ENCODE results near the gene FMN2. TPM values are rescaled to one million over a fixed set of nuclear protein-coding genes. Genes with fewer than 3 reads are reported as not detected.

The FMN2 gene
- total and polyA plus RNA-seq, 2 donors (not counting 1 experiment from before 2014, with no cell fraction given) = 8.0 to 13.7 TPM

DNA sequence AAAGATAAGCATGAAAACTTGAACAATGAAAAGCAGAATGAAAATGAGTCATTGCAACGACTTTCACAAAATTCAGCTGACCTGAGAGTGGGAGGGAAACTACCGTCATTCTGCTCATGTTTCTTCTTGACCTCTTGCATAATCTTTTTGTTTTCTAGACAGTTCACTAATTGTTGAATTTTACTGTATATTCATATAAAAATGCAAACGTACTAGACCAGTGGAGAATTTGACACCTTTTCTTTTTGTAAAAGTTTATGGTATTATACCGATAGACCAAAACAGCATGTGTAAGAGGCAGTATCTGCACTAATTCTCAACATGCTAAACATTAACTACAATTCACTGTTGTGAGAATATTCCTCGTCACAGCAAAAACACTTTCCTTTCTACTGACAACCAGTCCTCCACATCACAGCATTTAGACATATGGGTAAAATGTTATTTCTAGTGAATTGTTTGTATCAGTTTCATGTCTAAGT, 382.5 kb downstream of the FMN2 start:
- peak; percentile 62 to 88 for DNase-seq (ENCODE audit: low read depth in 2 of 2)
- H3K36me3 ChIP-seq (ENCODE audit: control insufficient read depth, insufficient read depth, low read length) = no peaks in the 10 kb centered on the region
- no peak overlapping the region for H2AFZ ChIP-seq (ENCODE audit: low read length)
- no peak overlapping the region for H3K27ac ChIP-seq (ENCODE audit: insufficient read depth, low read length)
- no peak overlapping the region for H3K9ac ChIP-seq (ENCODE audit: insufficient read depth, low read length)
- TF ChIP-seq, protein P1, sequence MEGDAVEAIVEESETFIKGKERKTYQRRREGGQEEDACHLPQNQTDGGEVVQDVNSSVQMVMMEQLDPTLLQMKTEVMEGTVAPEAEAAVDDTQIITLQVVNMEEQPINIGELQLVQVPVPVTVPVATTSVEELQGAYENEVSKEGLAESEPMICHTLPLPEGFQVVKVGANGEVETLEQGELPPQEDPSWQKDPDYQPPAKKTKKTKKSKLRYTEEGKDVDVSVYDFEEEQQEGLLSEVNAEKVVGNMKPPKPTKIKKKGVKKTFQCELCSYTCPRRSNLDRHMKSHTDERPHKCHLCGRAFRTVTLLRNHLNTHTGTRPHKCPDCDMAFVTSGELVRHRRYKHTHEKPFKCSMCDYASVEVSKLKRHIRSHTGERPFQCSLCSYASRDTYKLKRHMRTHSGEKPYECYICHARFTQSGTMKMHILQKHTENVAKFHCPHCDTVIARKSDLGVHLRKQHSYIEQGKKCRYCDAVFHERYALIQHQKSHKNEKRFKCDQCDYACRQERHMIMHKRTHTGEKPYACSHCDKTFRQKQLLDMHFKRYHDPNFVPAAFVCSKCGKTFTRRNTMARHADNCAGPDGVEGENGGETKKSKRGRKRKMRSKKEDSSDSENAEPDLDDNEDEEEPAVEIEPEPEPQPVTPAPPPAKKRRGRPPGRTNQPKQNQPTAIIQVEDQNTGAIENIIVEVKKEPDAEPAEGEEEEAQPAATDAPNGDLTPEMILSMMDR (conservative IDR thresholded peaks at IDR 0.05 in 1 of 2, IDR thresholded peaks at IDR 0.05 in 1 of 2; ENCODE audit: low read depth in 1 of 2, low read length in 2 of 2) = no peak
- TF ChIP-seq EZH2 (IDR thresholded peaks at IDR 0.05; ENCODE audit: low read length, missing control alignments) = no peak
- H3K27me3 ChIP-seq (ENCODE audit: control insufficient read depth, insufficient read depth, low read length) = no peaks in the 10 kb centered on the region
- no peaks in the 10 kb centered on the region for H3K79me2 ChIP-seq (ENCODE audit: control insufficient read depth, insufficient read depth, low read length)
- no peaks in the 10 kb centered on the region for H3K4me1 ChIP-seq (ENCODE audit: control insufficient read depth, extremely low read depth, insufficient read depth, low read length)
- no peak overlapping the region for H3K4me2 ChIP-seq (ENCODE audit: extremely low read depth, insufficient read depth, low read length)
- H3K9me3 ChIP-seq (ENCODE audit: control insufficient read depth, insufficient read depth, low read depth, low read length) = no peaks in the 10 kb centered on the region
- H4K20me1 ChIP-seq (ENCODE audit: control insufficient read depth, extremely low read depth, insufficient read depth, low read length) = no peaks in the 10 kb centered on the region
- H3K4me3 ChIP-seq (replicated peaks in 1 of 4; ENCODE audit: control extremely low read depth in 1 of 4, insufficient read depth in 1 of 4, low read depth in 3 of 4, low read length in 4 of 4) = no peak overlapping the region

DNA sequence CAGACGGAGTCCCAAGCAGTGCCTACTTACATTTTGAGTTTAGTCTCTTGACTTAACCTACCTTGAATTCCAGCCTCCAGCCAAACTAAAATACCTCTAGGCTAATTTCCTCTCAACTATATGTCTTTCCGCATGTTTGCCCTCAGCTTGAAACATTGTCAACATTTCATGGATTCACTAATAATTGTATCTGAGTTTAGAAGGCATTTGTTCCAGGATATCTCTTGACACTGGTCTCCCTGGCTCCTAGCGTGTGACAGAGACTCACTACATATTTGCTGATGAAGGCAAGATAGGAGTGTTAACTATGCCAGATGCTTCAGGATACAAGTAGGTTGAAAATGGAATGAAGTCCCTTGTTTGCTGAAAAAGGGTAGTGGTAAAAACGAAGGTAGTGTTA, 384.1 kb downstream of the FMN2 start:
- H3K27ac ChIP-seq (ENCODE audit: insufficient read depth, low read length) = no peak overlapping the region
- H3K4me1 ChIP-seq (ENCODE audit: control insufficient read depth, extremely low read depth, insufficient read depth, low read length) = no peaks in the 10 kb centered on the region
- H3K9ac ChIP-seq (ENCODE audit: insufficient read depth, low read length) = no peak overlapping the region
- H3K4me3 ChIP-seq (replicated peaks in 1 of 4; ENCODE audit: control extremely low read depth in 1 of 4, insufficient read depth in 1 of 4, low read depth in 3 of 4, low read length in 4 of 4) = no peak overlapping the region
- TF ChIP-seq, protein P1 (conservative IDR thresholded peaks at IDR 0.05 in 1 of 2, IDR thresholded peaks at IDR 0.05 in 1 of 2; ENCODE audit: low read depth in 1 of 2, low read length in 2 of 2) = no peak
- TF ChIP-seq EZH2 (IDR thresholded peaks at IDR 0.05; ENCODE audit: low read length, missing control alignments) = no peak
- no peak for DNase-seq (ENCODE audit: low read depth in 2 of 2)
- no peak overlapping the region for H3K4me2 ChIP-seq (ENCODE audit: extremely low read depth, insufficient read depth, low read length)
- H3K79me2 ChIP-seq (ENCODE audit: control insufficient read depth, insufficient read depth, low read length) = no peaks in the 10 kb centered on the region
- no peak overlapping the region for H2AFZ ChIP-seq (ENCODE audit: low read length)
- no peaks in the 10 kb centered on the region for H4K20me1 ChIP-seq (ENCODE audit: control insufficient read depth, extremely low read depth, insufficient read depth, low read length)
- H3K36me3 ChIP-seq (ENCODE audit: control insufficient read depth, insufficient read depth, low read length) = no peaks in the 10 kb centered on the region
- no peaks in the 10 kb centered on the region for H3K9me3 ChIP-seq (ENCODE audit: control insufficient read depth, insufficient read depth, low read depth, low read length)
- no peaks in the 10 kb centered on the region for H3K27me3 ChIP-seq (ENCODE audit: control insufficient read depth, insufficient read depth, low read length)

DNA sequence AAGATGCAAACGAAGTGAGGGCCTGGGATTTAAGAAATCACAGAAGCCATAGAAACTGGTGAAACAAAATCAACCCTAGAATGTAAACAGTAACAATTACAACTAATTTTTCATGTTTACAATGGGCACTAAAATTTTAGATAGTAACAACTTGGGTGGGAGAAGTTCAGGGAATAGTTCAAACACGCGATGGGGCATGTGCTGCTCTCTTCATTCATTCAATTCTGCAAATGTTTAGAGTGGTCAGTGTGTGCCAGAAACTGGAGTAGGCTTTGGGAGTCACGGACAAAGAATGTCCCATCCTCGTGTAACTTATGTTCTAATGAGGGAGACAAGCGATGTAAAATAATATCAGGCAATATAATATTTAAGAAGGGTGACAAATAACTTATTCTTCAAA, 386.9 kb downstream of the FMN2 start:
- Histone ChIP-seq H3K36me3 (ENCODE audit: control insufficient read depth, insufficient read depth, low read length) (no peaks in the 10 kb centered on the region), H3K4me3 (replicated peaks in 1 of 4; ENCODE audit: control extremely low read depth in 1 of 4, insufficient read depth in 1 of 4, low read depth in 3 of 4, low read length in 4 of 4) (no peak overlapping the region), H3K9me3 (ENCODE audit: control insufficient read depth, insufficient read depth, low read depth, low read length) (no peaks in the 10 kb centered on the region), H3K9ac (ENCODE audit: insufficient read depth, low read length) (no peak overlapping the region), H3K4me1 (ENCODE audit: control insufficient read depth, extremely low read depth, insufficient read depth, low read length) (no peaks in the 10 kb centered on the region), H3K27me3 (ENCODE audit: control insufficient read depth, insufficient read depth, low read length) (no peaks in the 10 kb centered on the region), H3K4me2 (ENCODE audit: extremely low read depth, insufficient read depth, low read length) (no peak overlapping the region), H3K79me2 (ENCODE audit: control insufficient read depth, insufficient read depth, low read length) (no peaks in the 10 kb centered on the region), H2AFZ (ENCODE audit: low read length) (no peak overlapping the region), H4K20me1 (ENCODE audit: control insufficient read depth, extremely low read depth, insufficient read depth, low read length) (no peaks in the 10 kb centered on the region), H3K27ac (ENCODE audit: insufficient read depth, low read length) (no peak overlapping the region)
- no peak for DNase-seq (ENCODE audit: low read depth in 2 of 2)
- TF ChIP-seq, protein P1 (conservative IDR thresholded peaks at IDR 0.05 in 1 of 2, IDR thresholded peaks at IDR 0.05 in 1 of 2; ENCODE audit: low read depth in 1 of 2, low read length in 2 of 2) = no peak
- TF ChIP-seq EZH2 (IDR thresholded peaks at IDR 0.05; ENCODE audit: low read length, missing control alignments) = no peak
